ENCODE results near the gene ACOX2. TPM values are rescaled to one million over a fixed set of nuclear protein-coding genes. Genes with fewer than 3 reads are reported as not detected.

The ACOX2 gene
- total RNA-seq, 2 donors from 2014 or later: 2.3 to 5.9 TPM

DNA sequence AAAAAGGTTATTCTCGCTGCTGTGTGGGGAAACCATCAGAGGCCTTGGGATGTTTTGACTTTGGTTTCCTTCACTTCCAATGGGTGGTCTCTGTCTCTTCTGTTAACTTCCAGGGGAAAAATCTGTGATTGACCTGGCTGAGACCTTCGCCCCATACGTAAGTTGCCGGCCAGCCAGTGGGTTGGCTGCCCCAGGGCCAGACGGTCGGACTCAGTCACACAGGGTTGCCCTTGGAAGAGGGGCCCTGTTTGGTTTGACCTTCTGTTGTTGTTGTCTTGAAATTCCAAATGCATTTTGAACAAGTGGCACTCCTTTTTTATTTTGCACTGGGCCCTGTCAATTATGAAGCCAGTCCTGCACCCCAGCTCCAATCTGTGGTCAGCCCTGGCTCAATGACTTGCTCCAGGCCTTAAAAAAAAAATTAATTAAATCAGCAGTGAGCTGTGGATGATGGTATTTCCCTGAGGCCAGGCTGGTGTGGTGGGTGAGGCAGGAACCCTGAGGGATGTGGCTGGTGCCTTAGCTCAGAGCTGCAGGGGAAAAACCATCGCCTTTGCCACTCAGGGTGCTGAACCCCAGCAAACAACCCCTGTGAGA is 35.7 kb upstream of the ACOX2 start:
- no peaks in the 10 kb centered on the region for H3K36me3 ChIP-seq (replicated peaks in 1 of 2; ENCODE audit: insufficient read depth in 1 of 2, low read depth in 2 of 2)
- DNase-seq (no peak), ATAC-seq (no peak)
- TF ChIP-seq, protein P1, sequence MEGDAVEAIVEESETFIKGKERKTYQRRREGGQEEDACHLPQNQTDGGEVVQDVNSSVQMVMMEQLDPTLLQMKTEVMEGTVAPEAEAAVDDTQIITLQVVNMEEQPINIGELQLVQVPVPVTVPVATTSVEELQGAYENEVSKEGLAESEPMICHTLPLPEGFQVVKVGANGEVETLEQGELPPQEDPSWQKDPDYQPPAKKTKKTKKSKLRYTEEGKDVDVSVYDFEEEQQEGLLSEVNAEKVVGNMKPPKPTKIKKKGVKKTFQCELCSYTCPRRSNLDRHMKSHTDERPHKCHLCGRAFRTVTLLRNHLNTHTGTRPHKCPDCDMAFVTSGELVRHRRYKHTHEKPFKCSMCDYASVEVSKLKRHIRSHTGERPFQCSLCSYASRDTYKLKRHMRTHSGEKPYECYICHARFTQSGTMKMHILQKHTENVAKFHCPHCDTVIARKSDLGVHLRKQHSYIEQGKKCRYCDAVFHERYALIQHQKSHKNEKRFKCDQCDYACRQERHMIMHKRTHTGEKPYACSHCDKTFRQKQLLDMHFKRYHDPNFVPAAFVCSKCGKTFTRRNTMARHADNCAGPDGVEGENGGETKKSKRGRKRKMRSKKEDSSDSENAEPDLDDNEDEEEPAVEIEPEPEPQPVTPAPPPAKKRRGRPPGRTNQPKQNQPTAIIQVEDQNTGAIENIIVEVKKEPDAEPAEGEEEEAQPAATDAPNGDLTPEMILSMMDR (IDR thresholded peaks at IDR 0.05): no peak
- no peak for TF ChIP-seq POLR2A (IDR thresholded peaks at IDR 0.05)
- H3K27ac ChIP-seq: no peak overlapping the region
- peaks cover 27% of the 10 kb centered on the region for H3K4me1 ChIP-seq
- intact Hi-C loops (cut with DNase I): loop anchor here (5.0 kb wide), 1 partner anchor 60 kb away; no protein-coding TSS in a partner anchor
- H3K27me3 ChIP-seq: no peaks in the 10 kb centered on the region
- H3K9me3 ChIP-seq: no peaks in the 10 kb centered on the region
- H3K4me3 ChIP-seq: no peak overlapping the region
- 86 to 89% methylated on average over 5 to 7 of the region's 7 CpGs for WGBS, 2 donors

DNA sequence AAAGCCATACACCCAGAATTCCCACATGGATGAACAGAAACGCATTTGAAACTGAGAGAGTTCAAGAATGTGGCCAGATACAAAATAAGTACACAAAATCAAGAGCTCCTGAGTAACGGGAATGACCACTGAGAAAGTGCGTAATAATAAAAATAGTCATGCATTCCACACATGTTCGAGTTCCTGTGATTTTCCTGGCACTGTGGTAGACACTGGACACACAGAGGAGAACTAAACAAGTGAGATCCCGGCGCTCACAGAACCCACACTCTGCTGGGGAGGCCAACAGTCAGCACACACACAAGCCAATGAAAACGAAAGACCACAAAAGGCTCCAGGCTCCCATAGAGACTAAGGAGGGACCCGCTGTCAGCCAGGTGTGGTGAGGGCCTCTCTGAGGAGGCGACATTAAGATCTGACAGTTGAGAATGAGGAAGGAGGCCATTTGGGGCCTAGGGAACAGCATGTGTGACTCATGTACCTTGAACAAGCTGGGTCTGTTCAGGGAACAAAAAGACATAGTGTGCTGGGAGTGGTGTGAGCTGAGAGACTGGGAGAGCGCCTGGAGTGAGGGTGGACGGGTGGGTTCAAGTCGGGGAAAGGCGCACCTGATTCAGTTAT is 35.1 kb upstream of the ACOX2 start:
- Histone ChIP-seq H3K9me3 (no peaks in the 10 kb centered on the region), H3K36me3 (replicated peaks in 1 of 2; ENCODE audit: insufficient read depth in 1 of 2, low read depth in 2 of 2) (no peaks in the 10 kb centered on the region), H3K4me3 (no peak overlapping the region), H3K4me1 (peaks cover 21% of the 10 kb centered on the region), H3K27me3 (no peaks in the 10 kb centered on the region), H3K27ac (no peak overlapping the region)
- DNase-seq (no peak), ATAC-seq (no peak)
- intact Hi-C loops (cut with DNase I): loop anchor here (5.0 kb wide), 1 partner anchor 60 kb away; no protein-coding TSS in a partner anchor
- WGBS, 2 donors: 84 to 86% methylated on average over 13 of the region's 13 CpGs
- no peak for TF ChIP-seq POLR2A (IDR thresholded peaks at IDR 0.05)
- TF ChIP-seq, protein P1 (IDR thresholded peaks at IDR 0.05): no peak

DNA sequence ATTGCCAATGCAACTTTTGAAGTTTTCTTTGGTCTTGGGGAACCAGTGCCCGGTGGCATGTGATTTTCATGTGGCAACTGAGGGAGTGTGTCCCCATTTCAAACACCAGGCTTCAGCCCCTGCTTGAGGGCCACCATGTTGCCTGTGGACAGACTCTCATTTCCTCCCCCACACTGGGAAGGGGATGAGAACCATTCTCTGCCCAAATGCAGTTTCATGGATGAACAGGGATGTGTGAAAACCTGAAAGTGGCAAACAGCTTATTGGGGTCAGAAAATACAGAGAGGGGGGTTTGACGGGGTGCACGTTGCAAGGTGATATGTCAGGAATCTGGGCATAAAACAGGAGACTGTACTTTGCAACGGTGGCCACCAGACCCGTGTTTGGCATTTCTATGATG is 33.9 kb upstream of the ACOX2 start:
- H3K4me3 ChIP-seq: no peak overlapping the region
- peaks cover 21% of the 10 kb centered on the region for H3K4me1 ChIP-seq
- no peak for TF ChIP-seq POLR2A (IDR thresholded peaks at IDR 0.05)
- TF ChIP-seq, protein P1 (IDR thresholded peaks at IDR 0.05): no peak
- WGBS, 2 donors: 80 to 81% methylated on average over 5 of the region's 5 CpGs
- intact Hi-C loops (cut with DNase I): loop anchor here (5.0 kb wide), 1 partner anchor 61 kb away; no protein-coding TSS in a partner anchor
- DNase-seq: no peak
- no peaks in the 10 kb centered on the region for H3K9me3 ChIP-seq
- H3K27ac ChIP-seq: no peak overlapping the region
- H3K27me3 ChIP-seq: no peaks in the 10 kb centered on the region
- no peak for ATAC-seq
- no peaks in the 10 kb centered on the region for H3K36me3 ChIP-seq (replicated peaks in 1 of 2; ENCODE audit: insufficient read depth in 1 of 2, low read depth in 2 of 2)

DNA sequence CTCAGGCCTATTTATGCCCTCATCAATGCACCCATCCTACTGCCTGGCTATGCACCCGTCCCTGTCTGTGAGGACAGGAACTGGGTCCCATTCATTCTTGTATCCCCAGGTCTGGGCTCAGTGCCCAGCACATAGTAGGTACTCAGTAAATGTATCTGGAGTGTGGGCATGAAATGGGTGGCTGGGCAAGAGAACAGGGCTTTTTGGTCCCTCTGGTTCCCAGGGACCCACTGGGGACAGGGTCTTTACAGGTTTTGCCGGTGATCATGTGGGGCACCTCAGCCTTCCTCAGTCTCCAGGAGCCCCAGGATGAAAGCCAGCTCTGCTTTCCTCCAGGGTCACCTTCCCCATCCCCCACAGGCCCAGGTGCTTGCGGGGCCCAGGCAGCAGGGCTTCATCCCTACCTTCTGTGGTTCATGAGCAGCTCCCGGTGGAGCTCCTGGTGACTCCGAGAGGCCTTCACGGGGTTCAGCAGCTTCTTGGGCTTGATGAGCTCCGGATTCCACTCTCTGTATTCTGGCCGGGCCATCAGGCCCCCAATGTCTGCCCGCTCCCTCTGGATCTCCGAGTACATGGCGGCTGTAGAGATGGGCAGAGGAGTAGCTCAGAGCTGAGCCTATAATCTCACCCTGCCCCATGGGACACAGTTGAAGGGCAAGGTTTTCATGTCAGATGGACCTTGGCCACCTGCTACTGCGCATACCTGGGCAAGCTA is 32.5 kb upstream of the ACOX2 start:
- H3K36me3 ChIP-seq (replicated peaks in 1 of 2; ENCODE audit: insufficient read depth in 1 of 2, low read depth in 2 of 2): no peaks in the 10 kb centered on the region
- no peak overlapping the region for H3K27ac ChIP-seq
- intact Hi-C loops (cut with DNase I): loop anchor here (5.0 kb wide), 1 partner anchor 63 kb away; no protein-coding TSS in a partner anchor

More for the DNA sequence above, 32.5 kb upstream of the ACOX2 start:
- Histone ChIP-seq H3K27me3 (no peaks in the 10 kb centered on the region), H3K4me1 (peaks cover 17% of the 10 kb centered on the region), H3K9me3 (no peaks in the 10 kb centered on the region), H3K4me3 (no peak overlapping the region)
- TF ChIP-seq, protein P1 (IDR thresholded peaks at IDR 0.05): no peak
- no peak for TF ChIP-seq POLR2A (IDR thresholded peaks at IDR 0.05)
- WGBS, 2 donors: 87 to 88% methylated on average over 8 to 12 of the region's 12 CpGs
- ATAC-seq (no peak), DNase-seq (no peak)

All from body of pancreas (tissue), 4 donors.